A549 (cell line): Measurements from ENCODE around the gene FAM174C. TPM values are rescaled to one million over a fixed set of nuclear protein-coding genes. Genes with fewer than 3 reads are reported as not detected.

ENCODE experiments used
- ATAC-seq, 2 experiments: fragments of 200-7000 bp in 1 of 2; fragments of >200 bp in 1 of 2; cut with Nextera tagmentation in 1 of 2; cut with Tn5 transposase in 1 of 2; 3 replicates each; pipeline versions ENCODE4 v1.8.0 to v1.9.1; 2018 to 2020; ENCODE audit warnings: mild to moderate bottlenecking in 1 of 2, moderate library complexity in 1 of 2
- CTCF ChIA-PET: fragments of 300-600 bp; sonication (Branson Sonifier 250); formaldehyde crosslinking; extraction: SDS; loops from one replicate; lab custom pipeline; 2021; ENCODE audit warnings: antibody characterized with exemption, inconsistent platforms; lab: Yijun Ruan, JAX
- POLR2A ChIA-PET: fragments of 350-600 bp; formaldehyde crosslinking; extraction: SDS; loops from one replicate; lab custom pipeline; 2021; ENCODE audit warnings: antibody characterized with exemption, inconsistent platforms; lab: Yijun Ruan, JAX
- DNase-seq, 2 experiments: peaks; one replicate each; pipeline versions ENCODE4 v3.0.0 to v3.0.0-alpha.2; 2011 to 2016; ENCODE audit warnings: low read depth in 1 of 2, low spot score in 1 of 2
- FAIRE-seq: peaks from 2 replicates; lab custom pipeline; 2011; peaks lifted over from hg19 to GRCh38; lab: Jason Lieb, UNC
- H3K27ac ChIP-seq, 2 experiments: fragments of >200 bp; sonication (Bioruptor Twin); formaldehyde crosslinking; 3 replicates each; pipeline ENCODE4 v1.5.1; 2016 to 2017
- H3K4me1 ChIP-seq: fragments of >200 bp; sonication (Bioruptor Twin); formaldehyde crosslinking; 3 replicates; pipeline ENCODE4 v1.6.1; 2016
- H3K4me2 ChIP-seq: fragments of >200 bp; sonication (Bioruptor Twin); formaldehyde crosslinking; 3 replicates; pipeline ENCODE4 v1.6.1; 2016
- H3K4me3 ChIP-seq: fragments of >200 bp; sonication (Bioruptor Twin); formaldehyde crosslinking; 3 replicates; pipeline ENCODE4 v1.5.1; 2016
- H3K9me3 ChIP-seq: fragments of >200 bp; sonication (Bioruptor Twin); formaldehyde crosslinking; 3 replicates; pipeline ENCODE4 v1.6.1; 2016
- BHLHE40 ChIP-seq: IDR thresholded peaks from 2 replicates; pipeline ENCODE4 v1.6.1; 2012; ENCODE audit warnings: low read depth, low read length, inconsistent platforms
- CBX2 ChIP-seq: fragments of 200-600 bp; sonication (generic); IDR thresholded peaks from 2 replicates; pipeline ENCODE4 v1.6.1; 2016; ENCODE audit warnings: low read depth, mild to moderate bottlenecking, borderline replicate concordance
- CBX8 ChIP-seq: fragments of 200-600 bp; sonication (generic); IDR thresholded peaks from 2 replicates; pipeline ENCODE4 v1.6.1; 2016
- EHF ChIP-seq: fragments of 250-450 bp; sonication (Bioruptor Pico); IDR thresholded peaks from 2 replicates; pipeline ENCODE4 v1.5.0; 2020; ENCODE audit warnings: mild to moderate bottlenecking
- EHMT2 ChIP-seq: fragments of 200-600 bp; sonication (generic); IDR thresholded peaks from 2 replicates; pipeline ENCODE4 v1.6.1; 2016; ENCODE audit warnings: antibody characterized with exemption, low read depth, mild to moderate bottlenecking, moderate library complexity
- EP300 ChIP-seq, 2 experiments: fragments of >200 bp; sonication (Bioruptor Twin); formaldehyde crosslinking; IDR thresholded peaks; 2 replicates in 1 of 2; 3 replicates in 1 of 2; pipeline ENCODE4 v1.6.1; 2016 to 2017
- FOSL2 ChIP-seq, 2 experiments: fragments of 450-650 bp in 1 of 2; fragments of >200 bp in 1 of 2; sonication (Bioruptor Twin) in 1 of 2; formaldehyde crosslinking; IDR thresholded peaks; 2 replicates each; pipeline versions ENCODE4 v1.5.0 to v1.6.1; 2016 to 2020; ENCODE audit warnings: mild to moderate bottlenecking in 1 of 2, moderate library complexity in 1 of 2
- HDAC2 ChIP-seq: fragments of 200-600 bp; sonication (generic); IDR thresholded peaks from 2 replicates; pipeline ENCODE4 v1.6.1; 2016
- HEYL ChIP-seq: fragments of 250-450 bp; sonication (Bioruptor Pico); IDR thresholded peaks from 2 replicates; pipeline ENCODE4 v1.8.0; 2021; ENCODE audit warnings: mild to moderate bottlenecking, moderate library complexity
- HOXB13 ChIP-seq: fragments of 250-450 bp; sonication (Bioruptor Pico); IDR thresholded peaks from 2 replicates; pipeline ENCODE4 v1.5.0; 2020; ENCODE audit warnings: low read depth, mild to moderate bottlenecking, moderate library complexity
- JUNB ChIP-seq: fragments of >200 bp; sonication (Bioruptor Twin); formaldehyde crosslinking; IDR thresholded peaks from 2 replicates; pipeline ENCODE4 v1.6.1; 2016
- KDM1A ChIP-seq: fragments of 200-600 bp; sonication (generic); IDR thresholded peaks from 2 replicates; pipeline ENCODE4 v1.6.1; 2016; ENCODE audit warnings: low read depth, mild to moderate bottlenecking
- KDM5A ChIP-seq: fragments of 200-600 bp; sonication (generic); IDR thresholded peaks from 2 replicates; pipeline ENCODE4 v1.6.1; 2016; ENCODE audit warnings: antibody characterized with exemption, mild to moderate bottlenecking
- NPAS2 ChIP-seq: fragments of 250-450 bp; sonication (Bioruptor Pico); IDR thresholded peaks from 2 replicates; pipeline ENCODE4 v1.8.0; 2022; ENCODE audit warnings: mild to moderate bottlenecking, moderate library complexity, borderline replicate concordance
- NR3C1 ChIP-seq: fragments of >200 bp; sonication (Bioruptor Twin); formaldehyde crosslinking; IDR thresholded peaks from 3 replicates; pipeline ENCODE4 v1.6.1; 2017
- RFX5 ChIP-seq: fragments of 450-650 bp; IDR thresholded peaks from 2 replicates; pipeline ENCODE4 v1.7.1; 2014; ENCODE audit warnings: antibody characterized with exemption, mild to moderate bottlenecking, moderate library complexity
- SMC3 ChIP-seq: fragments of >200 bp; sonication (Bioruptor Twin); formaldehyde crosslinking; IDR thresholded peaks from 3 replicates; pipeline ENCODE4 v1.6.1; 2018; ENCODE audit warnings: inconsistent platforms
- SREBF2 ChIP-seq: fragments of 450-650 bp; IDR thresholded peaks from 2 replicates; pipeline ENCODE4 v1.6.1; 2014; ENCODE audit warnings: mild to moderate bottlenecking, moderate library complexity
- ZC3H11A ChIP-seq: fragments of 450-650 bp; IDR thresholded peaks from 2 replicates; pipeline ENCODE4 v1.6.1; 2014; ENCODE audit warnings: antibody characterized with exemption, mild to moderate bottlenecking
- ZSCAN20 ChIP-seq: fragments of 250-450 bp; sonication (Bioruptor Pico); IDR thresholded peaks from 2 replicates; pipeline ENCODE4 v1.8.0; 2022; ENCODE audit warnings: mild to moderate bottlenecking, moderate library complexity
- WGBS: methylation state at CpG from one replicate; pipeline ENCODE4 v1.1.6; 2017; ENCODE audit errors: missing lambda C conversion rate; 5-methylcytosine and 5-hydroxymethylcytosine counted together
- polyA plus RNA-seq, 4 experiments: library from polyadenylated mRNA; depleted of rRNA in 3 of 4; stranded (reverse); fragments of >200 nt; fragmentation: RNase III in 1 of 4; extraction: RNeasy Plus Mini Kit Qiagen cat#74134 plus additional on column Dnase treatment in 1 of 4; gene quantifications; 2 replicates in 3 of 4; 3 replicates in 1 of 4; pipeline ENCODE4 v1.2.3, GENCODE V29; 2011 to 2017
- TF ChIP-seq, protein P1 (sequence below): IDR thresholded peaks from 2 replicates; pipeline ENCODE4 v1.6.1; 2012
- TF ChIP-seq, protein P2 (sequence below): fragments of 200-600 bp; sonication (generic); IDR thresholded peaks from 2 replicates; pipeline ENCODE4 v1.6.1; 2016; ENCODE audit warnings: antibody characterized with exemption, mild to moderate bottlenecking, moderate library complexity
- TF ChIP-seq, protein P3 (sequence below): fragments of 450-650 bp; IDR thresholded peaks from 2 replicates; pipeline ENCODE4 v1.6.1; 2014; ENCODE audit warnings: antibody characterized with exemption

Gene FAM174C
- polyA plus RNA-seq, 2 of the 4 experiments (the other 2 are of a cell fraction), result 24.8 to 37.1 TPM

DNA sequence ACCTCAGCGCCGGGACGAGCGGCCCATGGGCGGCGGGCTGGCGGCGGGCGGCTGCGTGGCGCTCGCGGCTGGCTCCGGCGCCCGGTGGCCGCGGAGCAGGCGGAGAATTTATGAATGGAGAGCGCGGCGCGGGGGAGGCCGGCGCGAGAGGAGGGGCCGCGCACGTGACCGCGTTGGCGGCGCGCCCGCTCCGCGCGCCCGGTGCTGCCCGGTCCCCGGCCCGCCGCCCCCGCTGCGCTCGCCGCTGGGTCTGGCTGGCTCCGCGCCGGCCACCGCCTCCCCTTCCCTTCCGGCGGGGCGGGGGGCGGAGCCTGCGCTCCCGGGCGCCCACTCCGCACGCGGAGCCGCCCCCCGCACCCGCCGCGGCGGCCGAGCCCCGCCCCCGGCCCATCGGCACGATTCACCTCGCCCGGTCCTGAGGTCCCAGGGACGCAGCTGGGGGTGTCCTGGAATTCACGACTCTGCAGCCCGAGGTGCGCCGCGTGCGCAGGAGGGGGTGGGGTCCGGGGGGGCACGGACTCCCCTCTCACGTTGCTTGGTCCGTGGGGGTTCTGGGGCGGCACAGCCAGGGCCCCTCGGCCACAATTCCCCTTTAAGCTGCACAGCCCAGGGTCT, 37.5 kb upstream of the FAM174C start, which contains the start of gene CBARP:
TSS of gene CBARP (minus strand) at position 252 of the 615 bp plus-strand sequence. CDS start 1,905 bp downstream, outside the sequence.
- POLR2A ChIA-PET, result no interaction called here
- peak within 1 kb of the TSS; percentile 63 for H3K4me3 ChIP-seq
- no peak for FAIRE-seq
- H3K4me2 ChIP-seq, result peak within 1 kb of the TSS; percentile 95
- H3K4me1 ChIP-seq, result peaks cover 27% of the 10 kb centered on the region
- peak within 1 kb of the TSS; percentile 78 to 97 for H3K27ac ChIP-seq
- DNase-seq, result no peak
- H3K9me3 ChIP-seq, result no peaks in the 10 kb centered on the region
- 10% methylated on average over 2 of the region's 87 CpGs for WGBS
- TF ChIP-seq HEYL (CRISPR knock-in tag) (no peak), RFX5 (no peak), HOXB13 (no peak), EP300 (IDR thresholded peaks at IDR 0.05) (no peak), KDM5A (no peak)
- TF ChIP-seq, protein P1, sequence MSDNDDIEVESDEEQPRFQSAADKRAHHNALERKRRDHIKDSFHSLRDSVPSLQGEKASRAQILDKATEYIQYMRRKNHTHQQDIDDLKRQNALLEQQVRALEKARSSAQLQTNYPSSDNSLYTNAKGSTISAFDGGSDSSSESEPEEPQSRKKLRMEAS, result 0 out of 2 replicates have a peak, but pooled peaks have one; percentile 15
- TF ChIP-seq, protein P2, sequence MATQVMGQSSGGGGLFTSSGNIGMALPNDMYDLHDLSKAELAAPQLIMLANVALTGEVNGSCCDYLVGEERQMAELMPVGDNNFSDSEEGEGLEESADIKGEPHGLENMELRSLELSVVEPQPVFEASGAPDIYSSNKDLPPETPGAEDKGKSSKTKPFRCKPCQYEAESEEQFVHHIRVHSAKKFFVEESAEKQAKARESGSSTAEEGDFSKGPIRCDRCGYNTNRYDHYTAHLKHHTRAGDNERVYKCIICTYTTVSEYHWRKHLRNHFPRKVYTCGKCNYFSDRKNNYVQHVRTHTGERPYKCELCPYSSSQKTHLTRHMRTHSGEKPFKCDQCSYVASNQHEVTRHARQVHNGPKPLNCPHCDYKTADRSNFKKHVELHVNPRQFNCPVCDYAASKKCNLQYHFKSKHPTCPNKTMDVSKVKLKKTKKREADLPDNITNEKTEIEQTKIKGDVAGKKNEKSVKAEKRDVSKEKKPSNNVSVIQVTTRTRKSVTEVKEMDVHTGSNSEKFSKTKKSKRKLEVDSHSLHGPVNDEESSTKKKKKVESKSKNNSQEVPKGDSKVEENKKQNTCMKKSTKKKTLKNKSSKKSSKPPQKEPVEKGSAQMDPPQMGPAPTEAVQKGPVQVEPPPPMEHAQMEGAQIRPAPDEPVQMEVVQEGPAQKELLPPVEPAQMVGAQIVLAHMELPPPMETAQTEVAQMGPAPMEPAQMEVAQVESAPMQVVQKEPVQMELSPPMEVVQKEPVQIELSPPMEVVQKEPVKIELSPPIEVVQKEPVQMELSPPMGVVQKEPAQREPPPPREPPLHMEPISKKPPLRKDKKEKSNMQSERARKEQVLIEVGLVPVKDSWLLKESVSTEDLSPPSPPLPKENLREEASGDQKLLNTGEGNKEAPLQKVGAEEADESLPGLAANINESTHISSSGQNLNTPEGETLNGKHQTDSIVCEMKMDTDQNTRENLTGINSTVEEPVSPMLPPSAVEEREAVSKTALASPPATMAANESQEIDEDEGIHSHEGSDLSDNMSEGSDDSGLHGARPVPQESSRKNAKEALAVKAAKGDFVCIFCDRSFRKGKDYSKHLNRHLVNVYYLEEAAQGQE, result no peak
- ATAC-seq, result no peak
- CTCF ChIA-PET, result interaction anchor here (1.1 to 2.3 kb wide), 4 partner anchors 15 to 124 kb away, joined by 7 to 15 read pairs (median 10); no protein-coding TSS in a partner anchor

DNA sequence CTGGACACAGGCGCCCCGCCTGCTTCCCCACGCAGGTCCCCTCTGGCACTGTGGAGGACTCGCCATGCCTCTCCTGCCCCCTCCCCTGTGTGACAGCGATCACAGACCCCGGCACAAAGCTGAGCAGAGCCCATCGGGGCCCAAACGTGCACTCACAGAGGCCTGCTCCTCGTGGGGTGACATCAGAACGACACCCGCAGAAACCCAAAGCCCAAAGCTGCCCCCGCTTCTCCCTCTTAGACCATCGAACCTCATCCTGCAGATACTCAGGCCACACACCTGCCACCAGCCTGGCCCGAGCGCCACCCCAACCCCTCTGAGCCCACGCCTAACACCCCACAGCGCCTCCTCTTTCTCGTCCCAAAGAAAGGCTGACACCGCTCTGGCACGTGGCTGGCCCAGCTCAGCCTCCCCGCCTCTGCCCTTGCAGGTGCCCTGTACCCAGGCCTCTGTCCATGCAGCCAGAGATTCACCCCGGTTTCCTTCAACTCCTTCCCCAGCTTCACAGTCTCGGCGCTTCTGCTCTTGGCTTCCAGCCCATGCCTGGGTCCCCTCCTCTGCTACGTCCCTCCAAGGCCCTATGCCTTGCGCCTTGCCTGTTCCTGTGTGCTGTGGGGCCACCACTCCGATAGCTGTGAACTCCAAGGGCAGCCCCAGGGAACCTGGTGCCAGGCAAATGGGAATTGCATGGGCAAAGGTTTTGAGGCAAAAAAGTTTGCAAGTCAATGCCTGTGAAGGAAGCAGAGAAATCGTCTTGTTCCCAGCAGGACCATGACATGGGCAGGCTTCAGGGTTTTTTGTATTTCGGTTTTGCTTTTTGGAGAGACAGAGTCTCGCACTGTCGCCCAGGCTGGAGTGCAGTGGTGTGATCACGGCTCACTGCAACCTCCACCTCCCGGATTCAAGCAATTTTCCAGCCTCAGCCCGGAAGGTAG, 36.7 kb upstream of the FAM174C start:
- DNase-seq, result no peak
- ChIA-PET POLR2A (no interaction called here), CTCF (interaction anchor here (0.6 to 2.3 kb wide), 8 partner anchors 13 to 1224 kb away, joined by 3 to 15 read pairs (median 6); no protein-coding TSS in a partner anchor)
- no peak for FAIRE-seq
- Histone ChIP-seq H3K4me3 (peak overlapping the region; percentile 63), H3K4me1 (peaks cover 30% of the 10 kb centered on the region), H3K4me2 (peak overlapping the region; percentile 95), H3K27ac (peak overlapping the region; percentile 78 to 97; a peak in 5 of 6 replicates), H3K9me3 (no peaks in the 10 kb centered on the region)
- TF ChIP-seq CBX2 (no peak), CBX8 (no peak)
- TF ChIP-seq, all 56 proteins: peak for 0
- ATAC-seq, result no peak
- 89% methylated on average over 34 of the region's 34 CpGs for WGBS

DNA sequence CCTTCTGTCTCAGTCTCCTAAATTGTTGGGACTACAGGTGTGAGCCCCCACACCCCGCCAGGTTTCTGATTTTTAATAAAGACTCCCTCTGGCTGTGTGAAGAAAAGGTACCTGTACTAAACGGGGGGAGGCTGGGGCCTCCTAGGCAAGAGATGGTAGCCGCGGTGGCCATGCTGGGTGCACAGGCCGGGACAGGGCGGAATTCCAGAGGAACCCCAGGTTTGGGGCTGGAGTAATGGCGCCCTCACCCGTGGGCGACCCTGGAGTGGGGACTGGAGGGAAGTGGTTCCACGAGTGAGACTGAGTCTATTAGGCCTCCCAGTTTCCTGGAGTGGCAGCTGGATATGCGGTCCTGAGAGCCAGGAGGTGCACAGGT, 35.9 kb upstream of the FAM174C start:
- Histone ChIP-seq H3K4me3 (no peak overlapping the region; the same call in 2 of the 3 replicates), H3K27ac (peak overlapping the region; percentile 80 to 100; a peak in 5 of 6 replicates), H3K4me1 (peaks cover 36% of the 10 kb centered on the region), H3K9me3 (no peaks in the 10 kb centered on the region), H3K4me2 (peak overlapping the region; percentile 98)
- 91% methylated on average over 11 of the region's 11 CpGs for WGBS
- FAIRE-seq (no peak), ATAC-seq (no peak), DNase-seq (no peak)
- TF ChIP-seq SREBF2 (no peak), NR3C1 (no peak), KDM5A (no peak), JUNB (no peak), EHMT2 (no peak), BHLHE40 (no peak), KDM1A (no peak), CBX2 (no peak), FOSL2 (IDR thresholded peaks at IDR 0.05) (no peak), FOSL2 (CRISPR knock-in tag; IDR thresholded peaks at IDR 0.05) (no peak), HOXB13 (no peak), CBX8 (no peak), ZSCAN20 (CRISPR knock-in tag) (no peak), EHF (CRISPR knock-in tag) (no peak), HDAC2 (no peak), RFX5 (no peak), SMC3 (no peak), ZC3H11A (no peak), NPAS2 (CRISPR knock-in tag) (no peak)
- TF ChIP-seq, protein P3, sequence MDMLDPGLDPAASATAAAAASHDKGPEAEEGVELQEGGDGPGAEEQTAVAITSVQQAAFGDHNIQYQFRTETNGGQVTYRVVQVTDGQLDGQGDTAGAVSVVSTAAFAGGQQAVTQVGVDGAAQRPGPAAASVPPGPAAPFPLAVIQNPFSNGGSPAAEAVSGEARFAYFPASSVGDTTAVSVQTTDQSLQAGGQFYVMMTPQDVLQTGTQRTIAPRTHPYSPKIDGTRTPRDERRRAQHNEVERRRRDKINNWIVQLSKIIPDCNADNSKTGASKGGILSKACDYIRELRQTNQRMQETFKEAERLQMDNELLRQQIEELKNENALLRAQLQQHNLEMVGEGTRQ, result no peak
- ChIA-PET CTCF (interaction anchor here (0.6 to 2.3 kb wide), 9 partner anchors 11 to 1223 kb away, joined by 3 to 15 read pairs (median 5); no protein-coding TSS in a partner anchor), POLR2A (no interaction called here)
